HG03139 (cell line): ENCODE data around the gene SHISA8.
"Not testable (repeated sequence)": the region's sequence is repeated elsewhere in the genome, so short reads cannot be mapped to it uniquely, and the experiment has no call there.

Experiments
- ATAC-seq: cut with Tn5 transposase; IDR thresholded peaks from one replicate; pipeline ENCODE4 v1.9.1; 2021; ENCODE audit not compliant: unreplicated experiment

Gene SHISA8

GRCh38 chr22:41915035-41915785 lies at the start of gene SHISA8:
Gene SHISA8, minus strand, starts transcription at chr22:41915074. Its CDS starts 407 bp downstream, at chr22:41914667.
- no peak for ATAC-seq

- no peak for ATAC-seq
Observed at GRCh38 chr22:41964112-41964491, 49.2 kb upstream of the SHISA8 start.

- no peak for ATAC-seq
Observed at GRCh38 chr22:41963453-41964111, 48.7 kb upstream of the SHISA8 start.

DNA sequence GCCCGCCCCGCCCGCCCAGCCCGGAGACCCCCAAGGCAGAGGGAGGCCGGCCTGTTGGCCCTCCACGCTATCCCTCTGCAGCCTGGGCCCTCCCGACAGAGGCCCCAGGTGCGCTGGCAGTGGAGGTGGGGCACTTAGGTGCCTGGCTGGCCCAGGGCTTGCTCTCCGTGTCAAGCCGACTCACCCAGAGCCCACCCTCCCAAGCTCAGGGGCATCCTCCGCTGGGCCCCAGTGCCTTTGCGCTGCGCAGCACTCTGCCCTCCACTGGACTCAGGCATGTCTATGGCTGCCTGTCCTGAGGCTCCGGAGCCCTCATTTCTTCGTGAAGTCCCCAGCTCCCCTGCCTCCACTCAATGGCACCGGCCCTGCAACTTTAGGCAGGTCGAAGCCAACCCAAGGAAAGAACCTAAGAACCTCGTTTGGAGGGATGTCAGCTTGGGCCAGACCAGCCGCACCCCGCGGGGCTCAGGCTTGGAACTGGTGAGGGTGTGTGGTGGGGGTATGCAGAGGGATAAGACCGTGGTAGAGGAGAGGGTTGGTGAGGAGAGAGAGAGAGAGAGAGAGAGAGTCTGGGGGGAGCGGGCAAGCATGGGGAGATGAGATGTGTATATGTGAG lies 43.2 kb upstream of the SHISA8 start:
- peak; percentile 17 for ATAC-seq

- ATAC-seq = no peak
Observed at GRCh38 chr22:41952713-41953112, 37.8 kb upstream of the SHISA8 start.

GRCh38 chr22:41951898-41952474 lies 37.1 kb upstream of the SHISA8 start, which contains the start of gene SMIM45:
Gene SMIM45, plus strand, starts transcription at chr22:41952150.
- ATAC-seq = no peak

- ATAC-seq = no peak
Observed at GRCh38 chr22:41949297-41949965, 34.6 kb upstream of the SHISA8 start.

GRCh38 chr22:41948928-41949296 lies 34.0 kb upstream of the SHISA8 start:
- ATAC-seq = not testable (repeated sequence)

DNA sequence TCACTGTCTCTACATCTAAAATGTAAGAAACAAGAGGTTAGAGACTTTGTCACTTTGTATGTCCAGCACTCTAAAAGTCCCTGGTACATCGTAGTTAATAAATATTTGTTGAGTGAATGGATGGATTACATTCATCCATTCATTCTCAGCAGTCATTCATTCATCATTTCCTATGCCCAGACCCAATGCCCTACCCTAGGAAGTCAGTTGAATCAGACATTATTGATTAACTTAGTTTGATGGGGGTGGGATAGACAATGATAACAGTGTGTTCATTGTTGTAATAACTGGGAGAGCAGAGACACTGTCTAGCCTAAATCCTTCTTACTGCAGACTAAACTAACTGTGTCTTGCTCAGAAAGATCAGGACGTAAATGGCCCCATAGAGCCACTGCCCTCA lies 33.3 kb upstream of the SHISA8 start:
- no peak for ATAC-seq

DNA sequence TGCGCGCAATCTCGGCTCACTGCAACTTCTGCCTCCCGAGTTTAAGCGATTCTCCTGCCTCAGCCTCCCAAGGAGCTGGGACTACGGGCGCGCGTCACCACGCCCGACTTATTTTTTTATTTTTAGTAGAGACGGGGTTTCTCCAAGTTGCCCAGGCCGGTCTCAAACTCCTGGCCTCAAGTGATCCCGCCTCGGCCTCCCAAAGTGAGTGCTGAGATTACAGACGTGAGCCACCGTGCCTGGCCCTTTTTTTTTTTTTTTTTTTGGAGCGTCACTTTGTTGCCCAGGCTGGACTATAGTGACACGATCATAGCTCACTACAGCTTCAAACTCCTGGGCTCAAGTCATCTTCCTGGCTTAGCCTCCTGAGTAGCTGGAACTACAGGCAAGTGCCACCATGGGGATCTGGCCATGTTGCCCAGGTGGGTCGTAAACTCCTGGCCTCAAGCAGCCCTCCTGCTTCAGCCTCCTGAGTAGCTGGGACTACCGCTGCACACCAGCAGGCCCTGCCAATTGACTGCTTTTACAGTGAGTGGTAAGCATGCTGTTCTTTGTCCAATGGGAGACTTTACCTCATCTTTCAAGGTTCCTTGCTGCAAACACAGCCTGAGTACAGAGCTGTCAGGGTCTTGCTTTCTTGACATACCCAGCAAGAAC lies 32.7 kb upstream of the SHISA8 start:
- no peak for ATAC-seq

DNA sequence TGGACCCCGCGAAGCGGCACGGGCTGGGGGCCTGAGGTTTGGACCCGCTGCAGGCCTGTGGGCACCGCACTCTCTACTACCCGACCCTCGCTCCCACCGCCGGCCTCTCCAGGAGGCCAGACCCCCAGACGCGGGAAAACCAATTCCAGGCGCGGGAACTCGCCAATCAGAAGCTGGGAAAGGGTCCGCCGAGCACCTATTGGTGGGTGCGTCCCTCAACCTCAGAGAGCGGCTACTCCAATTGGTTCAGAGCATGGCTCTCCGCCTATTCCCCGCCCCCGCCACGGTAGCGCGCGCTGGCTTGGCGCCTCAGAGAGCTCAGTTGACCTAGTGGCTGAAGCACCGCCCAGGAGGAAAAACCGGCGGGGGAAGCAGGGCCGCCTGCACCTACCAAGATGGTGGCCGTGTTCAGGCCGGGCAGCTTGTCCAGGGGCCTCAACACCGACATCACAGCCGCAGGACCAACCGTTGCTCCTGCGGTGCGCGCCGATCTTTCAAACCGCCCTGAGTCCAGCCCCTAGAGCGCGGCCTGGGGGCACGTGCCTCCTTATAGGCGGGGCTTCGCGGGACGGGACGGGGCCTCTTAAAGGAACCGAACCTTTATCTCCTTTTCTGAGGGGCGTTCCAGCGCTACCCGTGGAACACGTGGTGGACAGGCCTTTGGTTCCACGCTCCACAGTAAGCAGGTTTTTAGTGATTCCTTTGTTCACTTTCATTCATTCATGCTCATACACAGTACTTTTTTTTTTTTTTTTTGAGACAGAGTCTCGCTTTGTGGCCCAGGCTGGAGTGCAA lies 32.0 kb upstream of the SHISA8 start, which contains the start of gene CENPM:
CENPM (minus strand) TSS at position 524 of the 795 bp plus-strand sequence; CDS start at position 448, 76 bp downstream.
- ATAC-seq = peak; percentile 81

DNA sequence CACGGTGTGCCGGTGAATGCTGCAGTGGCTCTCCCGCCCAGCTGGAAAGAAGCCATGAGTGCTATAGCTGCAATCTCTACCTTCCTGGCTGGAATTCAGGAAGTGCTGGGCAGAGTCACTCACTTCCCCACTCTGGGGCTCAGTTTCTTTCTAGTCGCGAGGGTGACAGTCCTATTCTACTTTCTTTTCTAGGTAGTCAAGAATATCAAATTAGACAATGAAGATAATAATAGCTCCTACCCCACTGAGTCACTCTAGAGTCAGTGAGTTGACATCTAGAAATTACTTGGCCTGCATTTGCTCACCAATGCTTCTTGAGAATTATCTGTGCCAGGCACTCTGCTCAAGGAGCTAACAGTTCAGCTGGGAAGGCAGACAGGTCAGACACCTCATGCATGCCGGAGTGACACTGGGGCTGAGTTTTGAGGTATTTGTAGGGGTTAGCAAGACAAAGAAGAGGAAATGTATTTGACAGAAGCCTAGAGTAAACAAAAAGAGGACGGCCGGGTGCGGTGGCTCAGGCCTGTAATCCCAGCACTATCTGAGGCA lies 28.9 kb upstream of the SHISA8 start:
- ATAC-seq = no peak

DNA sequence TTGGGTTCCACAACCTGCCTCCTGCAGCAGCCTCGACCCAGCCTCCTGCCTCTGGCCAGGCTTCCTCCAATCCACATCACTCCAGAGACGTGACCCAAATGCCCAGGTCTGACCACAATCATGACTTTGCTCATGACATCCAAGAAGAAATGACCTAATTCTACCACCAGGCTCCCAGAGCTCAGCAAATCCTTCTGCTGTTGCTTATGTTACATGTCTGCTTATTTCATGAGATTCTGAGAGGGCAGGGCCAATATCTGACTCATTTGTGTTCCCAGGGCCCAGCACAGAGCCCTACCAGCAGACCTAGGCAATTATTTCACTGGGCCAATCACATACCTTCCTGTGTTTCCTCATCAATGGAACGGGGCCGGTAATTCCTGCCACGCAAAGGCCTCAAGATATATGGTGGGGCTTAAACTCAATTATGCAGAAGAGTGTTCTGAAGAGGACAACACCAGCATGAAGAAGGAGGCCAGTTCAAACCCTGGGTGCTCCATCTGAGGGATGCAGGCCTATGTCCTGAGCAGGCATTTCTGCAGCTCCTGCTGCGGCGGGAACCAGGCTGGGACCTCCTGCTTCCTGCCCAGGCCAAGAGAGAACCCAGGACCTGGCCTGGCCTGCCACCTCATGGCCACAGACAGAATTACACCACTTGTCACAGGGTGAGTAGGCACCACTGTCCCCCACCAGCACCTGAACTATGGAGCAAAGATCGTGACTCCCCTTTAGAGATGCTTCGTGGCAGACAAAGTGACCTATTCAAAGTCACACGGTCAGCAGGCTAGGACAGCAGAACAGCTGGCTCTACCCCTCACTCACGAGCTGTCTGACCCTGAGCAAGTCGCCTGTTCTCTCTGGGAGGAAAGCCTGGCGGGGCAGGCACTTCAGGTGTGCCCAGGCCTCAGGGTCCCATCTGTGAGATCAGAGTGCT lies 26.2 kb upstream of the SHISA8 start:
- peak; percentile 26 for ATAC-seq

GRCh38 chr22:41939981-41940831 lies 25.3 kb upstream of the SHISA8 start:
- ATAC-seq = peak; percentile 38

DNA sequence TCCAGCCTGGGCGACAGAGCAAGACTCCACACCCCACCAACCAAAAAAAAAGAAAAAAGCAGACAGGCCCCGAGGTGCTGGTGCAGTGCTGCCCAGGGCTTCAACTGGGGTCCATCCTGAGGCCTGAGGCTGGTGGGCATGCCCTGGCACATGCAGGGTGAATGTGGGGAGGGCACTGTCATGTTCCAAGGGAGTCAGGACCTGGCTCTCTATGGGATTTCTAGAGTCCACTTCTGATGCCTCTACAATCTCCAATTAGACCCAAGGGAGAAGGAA lies 22.0 kb upstream of the SHISA8 start:
- ATAC-seq = no peak

GRCh38 chr22:41935509-41935908 lies 20.6 kb upstream of the SHISA8 start:
- ATAC-seq = no peak

- ATAC-seq = no peak
Observed at GRCh38 chr22:41935015-41935351, 20.1 kb upstream of the SHISA8 start.
